Right renal cortex interstitium (tissue), 3 donors: ENCODE results near the gene SPDYE17. TPM values are rescaled to one million over a fixed set of nuclear protein-coding genes. Genes with fewer than 3 reads are reported as not detected.
"Not testable (repeated sequence)": the region's sequence is repeated elsewhere in the genome, so short reads cannot be mapped to it uniquely, and the experiment has no call there.

ENCODE experiments used
- DNase-seq, 3 donors: peaks; one replicate each; pipeline ENCODE4 v3.0.0-alpha.2; 2013; ENCODE audit warnings: low read depth in 3 of 3, low spot score in 2 of 3
- polyA plus RNA-seq, 3 donors: library from polyadenylated mRNA; unstranded; fragments of 120-200 nt; gene quantifications; one replicate each; pipeline ENCODE4 v1.2.1, GENCODE V29; 2013; ENCODE audit not compliant: insufficient read length in 3 of 3

The SPDYE17 gene, protein sequence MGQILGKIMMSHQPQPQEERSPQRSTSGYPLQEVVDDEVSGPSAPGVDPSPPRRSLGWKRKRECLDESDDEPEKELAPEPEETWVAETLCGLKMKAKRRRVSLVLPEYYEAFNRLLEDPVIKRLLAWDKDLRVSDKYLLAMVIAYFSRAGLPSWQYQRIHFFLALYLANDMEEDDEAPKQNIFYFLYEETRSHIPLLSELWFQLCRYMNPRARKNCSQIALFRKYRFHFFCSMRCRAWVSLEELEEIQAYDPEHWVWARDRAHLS
- polyA plus RNA-seq, result not detected

- DNase-seq, result not testable (repeated sequence)
Observed at GRCh38 chr7:77032261-77032660, at the start of gene SPDYE17. Gene SPDYE17 (minus strand): TSS chr7:77032361. CDS start chr7:77030570, 1,791 bp downstream.

GRCh38 chr7:77080236-77080635 lies 48.1 kb upstream of the SPDYE17 start:
- not testable (repeated sequence) for DNase-seq

GRCh38 chr7:77079624-77080023 lies 47.5 kb upstream of the SPDYE17 start:
- DNase-seq, result not testable (repeated sequence)

DNA sequence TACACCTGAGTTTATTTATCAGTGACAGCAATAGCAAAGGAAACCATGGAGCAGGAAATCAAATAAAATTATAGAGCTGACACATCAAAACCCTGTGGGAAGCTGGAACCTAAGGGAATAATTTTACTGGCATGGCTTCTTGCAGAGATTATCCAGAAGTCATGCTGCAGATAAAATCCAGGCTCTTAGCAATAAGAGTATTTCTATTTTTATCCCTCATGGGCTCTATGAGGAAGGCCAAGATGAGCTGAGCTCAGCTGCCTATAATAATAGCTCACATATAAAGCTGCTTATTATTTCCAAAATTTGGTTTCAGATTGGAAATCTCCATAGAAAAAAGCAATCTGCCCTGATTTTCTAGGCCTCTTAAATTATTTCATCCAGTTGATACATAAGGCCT lies 47.0 kb upstream of the SPDYE17 start:
- DNase-seq, result not testable (repeated sequence)

GRCh38 chr7:77077060-77077459 lies 44.9 kb upstream of the SPDYE17 start:
- not testable (repeated sequence) for DNase-seq

- not testable (repeated sequence) for DNase-seq
Observed at GRCh38 chr7:77074786-77075396, 42.7 kb upstream of the SPDYE17 start.

- not testable (repeated sequence) for DNase-seq
Observed at GRCh38 chr7:77071108-77071507, 38.9 kb upstream of the SPDYE17 start.

DNA sequence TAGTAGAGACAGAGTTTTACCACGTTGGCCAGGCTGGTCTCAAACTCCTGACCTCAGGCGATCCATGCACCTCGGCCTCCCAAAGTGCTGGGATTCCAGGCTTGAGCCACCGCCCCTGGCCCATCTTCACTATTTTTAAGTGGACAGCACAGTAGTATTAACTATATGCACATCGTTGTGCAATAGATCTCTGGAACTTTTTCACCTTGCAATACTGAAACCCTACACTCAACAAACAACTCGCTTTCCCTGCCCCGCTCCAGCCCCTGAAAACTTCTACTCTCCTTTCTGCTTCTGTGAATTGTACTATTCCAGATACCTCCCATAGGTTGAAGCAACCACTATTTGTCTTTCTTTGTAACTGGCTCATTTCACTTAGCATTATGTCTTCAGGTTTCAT lies 33.7 kb upstream of the SPDYE17 start:
- not testable (repeated sequence) for DNase-seq

DNA sequence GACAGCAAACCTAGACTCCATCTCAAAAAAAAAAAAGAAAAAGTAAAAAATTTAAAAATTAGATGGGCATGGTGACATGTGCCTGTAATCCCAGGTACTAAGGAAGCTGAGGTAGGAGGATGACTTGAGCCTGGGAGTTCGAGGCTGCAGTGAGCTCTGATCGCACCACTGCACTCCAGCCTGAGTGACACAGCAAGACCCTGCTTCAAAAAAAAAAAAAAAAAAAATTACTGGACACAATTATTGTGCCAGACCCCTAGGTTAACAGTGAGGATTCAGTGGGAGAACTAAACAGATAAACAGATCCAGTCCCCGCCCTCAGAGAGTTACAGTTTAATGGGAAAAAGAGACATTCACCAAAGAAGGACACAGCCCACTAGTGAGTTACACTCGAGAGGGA lies 31.6 kb upstream of the SPDYE17 start:
- DNase-seq, result not testable (repeated sequence)

DNA sequence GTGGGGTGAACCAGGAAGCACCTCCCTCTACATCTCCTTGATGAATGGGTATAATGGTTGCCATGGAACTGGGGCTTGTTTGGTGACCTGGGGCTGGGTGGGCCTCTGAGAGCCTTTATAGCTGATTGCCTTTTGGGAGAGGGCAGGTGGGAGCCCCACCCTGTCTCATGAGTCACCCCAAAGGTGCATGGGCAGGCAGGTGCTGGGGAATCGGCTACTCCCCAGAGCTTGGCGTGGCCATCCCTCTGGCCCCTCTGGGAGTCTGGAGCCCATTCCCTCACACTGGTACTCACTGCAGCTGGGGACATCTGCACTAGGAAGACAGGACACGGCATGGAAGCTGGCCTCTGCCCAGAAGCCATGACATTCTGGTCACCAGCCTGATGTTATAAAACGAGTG lies 30.4 kb upstream of the SPDYE17 start, which contains the start of gene SPDYE18:
Gene SPDYE18, minus strand, starts transcription at position 2 of the 400 bp plus-strand sequence. CDS start 2,046 bp downstream, outside the sequence.
- not testable (repeated sequence) for DNase-seq

DNA sequence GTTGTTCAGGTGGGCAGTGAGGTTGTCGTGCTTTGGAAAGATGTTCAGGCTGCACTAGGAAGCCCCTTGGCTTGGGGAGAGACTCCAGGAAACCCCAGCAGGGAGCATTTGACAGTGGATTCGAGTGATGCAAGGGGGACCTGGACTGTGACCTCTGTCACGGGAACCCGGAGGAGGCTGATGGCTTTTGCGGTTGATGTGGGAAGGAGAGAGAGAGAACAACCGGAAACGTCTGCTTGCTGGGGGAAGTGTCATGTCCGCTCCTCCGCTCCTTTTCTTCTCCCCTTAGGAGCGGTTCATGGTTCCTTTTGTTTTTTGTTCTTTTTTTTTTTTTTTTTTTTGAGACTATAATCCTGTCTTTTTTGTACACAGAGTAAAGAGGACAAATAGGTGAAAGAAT lies 5.8 kb downstream of the SPDYE17 start:
- not testable (repeated sequence) for DNase-seq

- peak in 1 of 3 donors; percentile 2 for DNase-seq
Observed at GRCh38 chr7:77010074-77010680, 22.0 kb downstream of the SPDYE17 start.

GRCh38 chr7:77008000-77008399 lies 24.2 kb downstream of the SPDYE17 start:
- DNase-seq, result not testable (repeated sequence)

GRCh38 chr7:77006127-77007110 lies 25.7 kb downstream of the SPDYE17 start:
- not testable (repeated sequence) for DNase-seq

GRCh38 chr7:77005461-77006057 lies 26.6 kb downstream of the SPDYE17 start:
- DNase-seq, result not testable (repeated sequence)

- not testable (repeated sequence) for DNase-seq
Observed at GRCh38 chr7:77004151-77004550, 28.0 kb downstream of the SPDYE17 start.

DNA sequence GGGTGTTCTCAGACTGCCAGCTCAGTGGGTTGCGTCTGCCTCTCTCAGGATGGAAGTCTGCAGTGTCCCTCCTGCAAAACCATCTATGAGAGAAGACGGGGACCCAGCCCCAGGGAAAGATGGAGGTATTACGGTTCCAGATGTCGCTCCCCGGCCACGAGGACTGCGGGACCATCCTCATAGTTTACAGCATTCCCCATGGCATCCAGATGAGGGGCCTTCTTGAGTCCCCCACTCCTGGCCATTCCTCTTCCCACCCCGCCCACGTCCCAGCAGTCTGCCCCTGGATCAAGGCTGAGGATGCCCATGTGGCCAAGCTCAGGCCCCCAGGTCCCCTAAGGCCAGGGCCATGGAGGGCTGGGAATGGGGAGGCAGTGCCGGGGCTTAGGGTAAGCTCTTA lies 28.9 kb downstream of the SPDYE17 start:
- not testable (repeated sequence) for DNase-seq

DNA sequence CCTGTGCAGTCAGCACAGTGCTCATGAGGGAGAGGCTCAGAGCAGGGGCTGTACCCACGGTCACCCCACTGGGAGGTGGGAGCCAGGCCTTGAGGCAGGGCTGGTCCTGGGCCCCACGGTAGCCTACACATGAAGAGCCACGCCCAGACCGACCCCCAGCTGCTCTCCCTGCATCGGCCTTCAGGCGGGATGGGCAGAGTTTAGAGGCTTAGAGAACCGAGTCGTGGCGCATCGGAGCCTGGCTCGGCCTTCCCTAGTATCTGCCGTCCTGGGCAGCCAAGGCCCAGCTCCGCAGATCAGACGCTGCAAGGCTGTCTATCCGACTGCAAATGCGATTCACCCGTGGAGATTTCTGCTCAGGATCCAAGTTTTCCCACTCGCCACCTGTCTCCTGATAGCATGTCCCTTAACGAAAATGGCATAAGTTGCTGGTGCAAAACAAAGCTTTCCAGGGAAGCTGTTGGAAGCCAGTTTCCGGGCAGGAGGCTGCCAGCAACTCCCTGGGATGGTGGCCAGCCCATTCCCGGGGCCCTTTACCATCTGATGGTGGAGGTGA lies 29.4 kb downstream of the SPDYE17 start:
- not testable (repeated sequence) for DNase-seq

DNA sequence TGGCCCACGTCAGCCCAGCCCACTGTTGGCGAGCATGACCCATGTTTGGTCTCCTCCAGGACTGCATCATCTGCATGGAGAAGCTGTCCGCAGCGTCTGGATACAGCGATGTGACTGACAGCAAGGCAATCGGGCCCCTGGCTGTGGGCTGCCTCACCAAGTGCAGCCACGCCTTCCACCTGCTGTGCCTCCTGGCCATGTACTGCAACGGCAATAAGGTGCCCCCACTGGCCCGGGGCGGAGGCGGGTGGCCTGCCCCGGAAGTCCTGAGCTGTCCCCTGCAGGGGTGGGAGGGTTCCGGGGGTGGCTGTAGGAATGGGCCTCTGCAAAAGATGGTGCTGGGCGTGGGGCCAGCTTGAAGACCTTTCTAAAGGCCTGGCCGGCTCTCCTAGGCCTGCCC lies 30.1 kb downstream of the SPDYE17 start:
- DNase-seq, result not testable (repeated sequence)
